COLO668 (cell line): ENCODE measurements around the gene EBF3.

Source experiments
- DNase-seq: peaks from one replicate; lab custom pipeline; 2025; ENCODE audit not compliant: unreplicated experiment; lab: John Stamatoyannopoulos, UW

EBF3 gene

DNA sequence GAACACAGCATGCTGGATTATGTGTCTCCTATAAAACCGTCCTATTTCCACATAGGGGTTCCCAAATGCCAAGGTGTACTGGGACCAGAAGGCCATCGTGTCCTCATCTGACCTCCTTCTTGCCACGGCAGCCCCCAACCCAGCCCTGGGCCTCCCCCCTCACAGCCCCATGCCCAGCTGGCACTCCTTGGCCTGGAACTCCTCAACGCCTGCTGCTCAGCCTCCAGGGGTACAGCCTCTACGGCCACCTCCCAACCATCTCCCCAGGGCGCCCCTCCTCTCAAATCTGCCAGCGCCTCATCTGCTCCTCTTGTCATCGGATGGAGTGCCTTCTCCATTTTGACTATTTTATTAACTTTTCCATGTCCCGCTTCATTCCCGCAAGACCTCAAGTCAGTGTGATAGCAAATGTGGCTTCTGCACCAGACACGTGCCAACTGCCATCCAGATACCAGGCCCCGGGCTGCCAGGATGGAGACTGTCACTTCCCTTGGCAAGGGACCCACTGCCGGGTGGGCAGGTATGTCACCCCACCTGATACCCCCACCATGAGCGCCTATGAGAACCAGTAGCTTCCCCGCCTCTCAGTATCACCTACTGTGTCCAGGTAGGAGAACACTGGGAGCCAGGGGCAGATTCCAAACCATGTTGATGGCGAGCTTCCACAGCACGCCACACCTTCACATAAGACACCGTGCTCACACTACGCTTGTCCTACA, 106.7 kb downstream of the EBF3 start:
- DNase-seq: no peak

DNA sequence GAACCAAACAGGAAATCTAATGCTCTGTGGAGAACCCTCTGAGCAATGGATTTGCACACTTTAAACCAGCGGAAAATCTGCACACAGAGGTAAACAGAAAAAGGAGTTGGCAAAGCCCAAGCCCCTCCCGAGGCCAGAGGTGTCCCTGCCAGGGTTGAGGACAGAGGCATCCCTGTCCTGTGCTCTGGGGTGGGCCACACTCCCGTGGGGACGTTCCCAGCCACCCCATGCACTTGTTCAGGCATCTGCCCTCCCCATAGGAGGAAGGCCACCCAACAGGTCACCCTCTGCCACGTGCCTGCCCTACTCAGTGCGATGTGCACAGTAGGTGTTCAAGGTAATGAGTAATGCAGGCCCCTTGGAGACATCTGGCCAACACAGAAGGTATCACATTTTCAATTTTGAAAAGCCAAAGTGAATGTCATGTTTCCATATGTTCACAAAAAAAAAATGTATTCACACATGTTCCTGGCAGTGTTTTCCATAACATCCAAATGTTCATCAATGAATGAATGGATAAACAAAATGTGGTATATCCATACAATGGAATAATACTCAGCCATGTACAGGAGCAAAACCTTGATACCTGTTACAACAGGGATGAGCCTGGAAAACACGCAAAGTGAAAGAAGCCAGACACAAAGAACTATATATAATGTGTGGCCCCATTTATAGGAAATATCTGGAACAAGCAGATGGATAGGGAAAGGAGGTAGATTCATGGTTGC, 108.1 kb downstream of the EBF3 start:
- DNase-seq: no peak

DNA sequence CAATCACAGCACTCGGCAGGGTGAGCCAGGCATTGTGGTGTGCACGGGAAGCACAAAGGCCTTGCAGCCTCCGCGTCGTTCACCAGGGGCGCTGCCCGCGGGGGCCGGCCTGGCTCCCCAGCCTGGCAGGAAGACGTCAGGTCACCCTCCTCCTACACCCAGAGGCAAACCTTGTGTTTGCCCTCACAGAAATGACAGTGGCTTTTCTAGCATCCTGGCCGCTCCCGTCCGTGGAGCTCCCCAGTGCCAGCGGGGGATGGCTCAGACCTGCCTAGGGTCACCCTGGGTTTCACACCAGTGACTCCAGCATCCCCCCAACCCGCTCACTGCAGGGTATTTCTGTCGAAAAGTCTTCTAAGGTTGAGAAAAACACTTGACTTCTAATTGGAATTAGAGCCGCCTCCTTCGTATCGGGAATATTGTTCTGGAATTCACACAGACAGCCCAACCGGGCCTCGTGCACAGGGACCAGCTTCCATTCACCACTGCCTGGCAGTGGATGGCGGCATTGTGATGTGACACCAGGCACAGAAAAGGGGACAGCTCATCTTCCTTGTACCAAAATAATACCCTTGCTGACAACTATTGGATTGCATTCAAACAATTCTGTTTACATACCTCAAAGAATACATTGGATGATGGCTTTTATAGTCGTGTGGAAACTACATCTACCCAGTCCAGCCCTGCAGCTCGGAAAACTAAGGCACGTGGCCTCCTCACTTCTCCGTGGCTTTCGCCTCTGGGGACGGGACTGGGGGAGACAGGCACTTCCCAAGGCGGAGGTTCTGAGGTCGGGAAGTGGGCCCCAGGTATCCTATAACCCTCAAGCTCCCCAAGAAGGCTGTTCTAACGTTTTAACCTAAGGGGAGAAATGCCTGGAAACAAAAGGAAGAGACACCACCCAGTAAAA, 109.0 kb downstream of the EBF3 start:
- DNase-seq: no peak

DNA sequence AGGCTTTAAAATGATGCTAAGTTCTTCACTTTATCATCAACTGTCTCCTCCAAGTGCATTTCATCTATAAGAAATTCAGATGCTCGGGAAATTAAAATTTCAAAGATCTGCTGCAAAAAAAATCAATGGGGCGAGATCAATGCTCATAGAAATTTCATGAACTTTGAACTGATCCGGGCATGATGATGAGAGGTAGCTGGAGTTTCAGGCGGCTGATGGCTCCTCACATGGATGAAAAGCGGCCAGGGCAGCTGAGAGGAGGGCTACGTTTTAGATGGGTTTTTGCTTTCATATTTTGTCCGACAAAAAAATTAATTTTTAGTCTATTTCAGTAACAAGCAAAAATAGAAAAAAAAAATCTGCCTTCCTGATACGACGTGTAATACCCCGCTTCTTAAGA, 109.9 kb downstream of the EBF3 start:
- no peak for DNase-seq

DNA sequence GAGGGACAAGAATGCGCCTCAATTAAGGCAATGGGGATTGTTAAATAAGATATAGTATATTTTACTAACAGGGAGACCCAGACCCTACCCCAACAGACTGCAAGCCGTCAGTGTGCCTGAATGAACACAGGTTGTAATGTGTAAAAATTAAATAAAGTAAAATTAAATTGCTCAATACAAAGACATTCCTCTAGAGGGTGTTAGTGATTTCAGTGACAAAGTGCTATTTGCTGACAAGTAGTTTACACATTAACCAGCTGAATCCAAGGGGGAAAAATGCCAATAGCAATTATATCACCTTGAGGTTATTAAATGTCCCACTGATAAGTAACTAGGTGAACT, 110.5 kb downstream of the EBF3 start:
- no peak for DNase-seq

DNA sequence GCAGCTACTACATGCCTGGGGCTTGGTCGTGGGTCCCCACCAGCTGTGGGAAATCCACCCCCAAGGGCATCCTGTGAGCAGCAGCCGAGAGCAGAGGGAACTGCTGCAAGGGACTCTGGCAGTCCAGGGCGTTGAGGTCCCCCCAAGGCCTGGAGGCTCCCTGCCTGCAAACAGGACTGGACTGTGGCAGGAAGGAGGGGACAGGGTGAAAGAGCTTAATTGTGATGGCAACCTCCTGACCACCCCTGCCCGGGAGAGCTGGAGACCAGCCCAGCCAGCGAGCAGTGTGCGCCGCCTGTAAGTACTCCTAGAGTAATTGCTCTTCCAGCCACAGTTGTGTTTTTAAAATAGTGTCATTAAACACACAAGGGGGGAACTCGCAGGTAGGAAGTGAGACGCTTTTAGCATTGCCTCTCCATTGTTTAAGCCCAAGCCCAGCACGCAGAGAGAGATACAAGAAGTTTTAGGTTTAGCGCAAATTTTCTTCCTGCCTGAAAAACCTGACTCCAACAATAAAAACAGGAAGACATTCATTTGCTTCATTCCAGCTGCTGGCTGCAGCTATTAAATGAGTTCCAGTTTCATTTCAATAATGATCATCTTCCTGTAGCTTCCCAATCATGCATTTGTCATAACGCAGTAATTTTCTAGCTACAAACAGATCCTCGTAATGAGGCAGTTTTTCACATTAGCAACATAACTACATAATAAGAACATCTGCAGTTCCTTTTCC, 111.1 kb downstream of the EBF3 start:
- DNase-seq: no peak

DNA sequence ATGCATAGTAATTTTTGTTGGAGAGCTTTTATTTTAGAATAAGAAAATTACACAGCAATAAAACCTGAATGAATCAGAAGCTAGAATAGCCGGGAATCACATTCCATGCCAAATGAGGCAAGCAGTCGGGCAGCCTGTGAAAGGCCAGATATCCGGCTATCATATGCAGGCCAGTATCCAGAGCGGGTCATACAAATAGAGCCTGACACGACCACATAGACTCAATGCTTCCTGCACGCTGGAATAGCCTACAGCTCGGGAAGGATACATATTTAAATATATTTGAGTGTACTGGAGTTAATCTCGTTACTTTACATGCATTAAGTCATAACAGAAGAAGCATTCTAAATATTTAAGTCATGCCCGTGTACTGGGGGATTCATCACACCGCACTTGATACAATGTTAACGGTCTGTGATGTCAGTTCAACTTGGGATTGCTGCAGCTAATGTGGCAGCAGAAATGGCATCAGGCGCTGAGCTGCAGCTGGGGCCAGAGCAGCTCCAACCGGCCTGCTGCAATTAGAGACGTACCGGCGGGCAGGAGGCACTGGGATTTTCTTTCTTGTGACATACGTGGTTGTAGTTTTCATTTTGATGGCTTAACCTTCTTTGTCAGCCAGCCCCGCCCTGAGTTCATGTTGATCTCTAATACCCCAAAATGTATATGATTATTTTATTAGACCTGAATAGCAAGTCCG, 112.0 kb downstream of the EBF3 start:
- DNase-seq: no peak

DNA sequence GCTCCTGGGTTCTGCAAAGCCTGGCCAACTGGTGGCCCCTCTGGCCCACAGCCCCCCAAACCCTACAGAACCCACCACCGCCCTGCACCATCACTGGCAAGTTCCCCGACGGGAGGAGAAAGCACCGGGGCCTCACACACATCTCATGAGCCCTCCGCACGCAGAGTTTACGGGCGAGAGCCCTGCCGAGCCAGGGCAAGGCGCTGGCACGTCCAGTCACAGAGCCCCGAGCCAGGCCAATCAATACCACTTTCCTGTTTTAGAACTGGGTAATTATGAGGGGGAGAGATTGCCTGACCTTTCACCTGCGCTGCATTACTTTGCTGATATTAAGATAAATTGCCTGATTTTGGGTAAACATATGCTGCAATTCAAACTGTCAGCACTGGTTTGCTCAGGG, 113.3 kb downstream of the EBF3 start:
- DNase-seq: no peak

DNA sequence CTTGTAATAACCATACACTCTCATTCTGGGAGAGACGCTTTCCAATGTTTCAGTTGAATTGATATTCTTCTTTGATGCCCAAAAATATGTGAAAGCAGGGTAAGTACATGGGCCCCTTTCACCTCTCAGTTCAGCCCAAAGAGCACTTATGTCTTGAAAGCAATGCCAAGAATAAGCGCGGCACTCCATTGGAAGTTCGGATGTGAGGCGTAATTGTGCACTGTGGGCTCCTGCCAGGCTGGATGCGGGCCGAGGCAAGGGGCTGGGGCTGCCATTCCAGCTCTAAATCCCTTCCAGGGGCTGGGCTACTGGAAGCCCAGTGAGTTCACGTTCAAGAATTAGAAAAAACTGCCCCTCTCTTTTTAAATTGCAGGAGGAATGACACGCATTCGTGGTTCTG, 113.8 kb downstream of the EBF3 start:
- no peak for DNase-seq

DNA sequence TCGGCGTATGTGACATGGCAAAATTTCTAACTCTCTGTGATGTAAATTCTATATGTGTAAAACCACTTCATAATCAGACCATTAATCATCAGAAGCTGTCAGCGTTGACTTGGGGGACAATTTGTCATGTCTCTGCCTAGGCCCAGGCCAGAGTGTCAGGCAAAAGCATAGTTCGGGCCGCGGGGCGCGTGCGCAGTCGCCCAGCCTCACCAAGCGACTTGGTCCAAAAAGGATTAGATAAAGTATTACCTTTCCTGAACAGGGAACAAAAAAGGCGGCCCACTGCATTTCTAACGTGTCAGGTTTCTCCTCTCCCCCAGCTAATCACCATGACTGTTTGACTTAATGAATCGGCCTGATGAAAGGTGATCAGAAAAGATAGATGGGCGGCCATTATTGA, 114.2 kb downstream of the EBF3 start:
- no peak for DNase-seq

DNA sequence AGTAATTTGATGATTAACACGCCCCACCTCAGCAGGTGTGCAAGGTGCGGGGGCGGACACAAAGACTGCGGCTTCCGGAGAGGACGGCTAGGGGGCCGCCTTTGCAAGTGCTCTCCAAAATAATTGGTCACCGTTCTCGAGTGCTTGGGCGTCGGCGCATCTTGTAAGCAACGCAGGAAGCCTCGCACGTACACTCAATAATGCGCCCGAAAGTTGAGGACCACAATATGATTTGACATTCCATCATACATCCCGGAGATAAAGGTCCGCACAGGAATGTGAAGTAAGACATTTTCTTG, 114.7 kb downstream of the EBF3 start:
- no peak for DNase-seq

DNA sequence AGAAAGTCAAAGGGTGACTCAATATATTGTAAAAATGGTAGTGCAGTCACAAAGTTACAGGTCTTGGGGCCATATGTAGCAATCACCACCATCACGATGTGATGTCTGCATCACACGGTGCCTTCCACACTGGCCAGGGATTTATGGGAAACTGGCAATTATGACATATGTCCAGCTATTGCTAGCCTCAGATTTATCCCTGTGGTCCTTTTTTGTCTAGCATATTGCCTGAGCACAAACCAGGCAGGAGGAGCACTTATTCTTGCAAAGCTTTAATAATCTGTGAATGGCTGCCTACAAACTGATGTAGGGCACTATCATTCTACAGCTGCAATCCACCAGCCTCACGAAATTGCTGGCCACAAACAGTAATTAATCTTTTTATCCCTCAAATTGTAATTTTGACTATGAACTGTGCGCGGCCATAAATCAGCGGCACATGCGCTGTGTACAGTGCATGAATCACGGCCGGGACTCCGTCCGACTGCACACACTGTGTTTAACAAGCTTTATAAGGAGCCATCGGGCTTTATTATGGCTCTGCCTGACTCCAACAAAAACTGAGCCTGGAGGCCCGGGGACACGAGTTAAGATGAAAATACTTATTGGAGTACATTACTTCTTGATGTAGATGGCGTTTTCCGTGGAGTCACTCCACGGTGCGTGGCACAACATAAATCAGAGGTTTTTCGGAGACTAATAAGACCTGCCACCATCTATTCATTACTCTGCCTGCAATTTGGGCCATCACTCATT, 115.2 kb downstream of the EBF3 start:
- DNase-seq: no peak

DNA sequence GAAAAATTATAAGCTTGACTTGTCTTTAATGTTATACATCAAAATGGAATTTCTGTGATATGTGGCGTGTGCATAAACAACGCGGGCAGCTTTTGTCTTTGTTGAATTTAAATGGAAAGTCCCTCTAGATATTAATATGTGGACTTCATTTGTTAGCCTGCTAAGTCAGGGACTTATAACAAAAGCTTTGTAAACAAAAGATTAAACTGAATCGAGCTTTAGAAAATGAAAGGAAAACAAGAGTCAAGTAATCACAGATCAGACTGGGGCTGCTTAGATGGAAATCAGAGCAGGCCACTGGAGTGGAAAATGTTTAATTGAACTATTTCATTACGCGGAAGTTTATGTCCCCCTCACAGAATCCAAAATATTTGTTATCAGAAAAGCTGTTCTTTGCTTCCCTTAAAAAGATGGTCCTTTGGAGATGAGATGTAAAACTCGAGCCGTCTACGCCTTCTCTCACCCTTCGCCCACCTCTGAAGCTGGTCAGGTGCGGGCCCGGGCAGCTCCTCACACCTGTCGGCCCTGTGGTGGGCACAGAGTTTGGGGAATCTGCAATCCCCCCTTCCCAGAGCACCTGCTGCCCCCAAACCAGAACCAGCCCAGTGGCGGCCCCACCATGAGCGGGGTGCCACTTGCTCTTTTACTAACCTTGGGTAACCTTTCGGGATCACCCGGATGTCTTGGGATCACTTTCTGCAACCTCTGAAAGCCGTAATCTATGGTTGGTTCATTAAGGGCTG, 116.2 kb downstream of the EBF3 start:
- DNase-seq: no peak

DNA sequence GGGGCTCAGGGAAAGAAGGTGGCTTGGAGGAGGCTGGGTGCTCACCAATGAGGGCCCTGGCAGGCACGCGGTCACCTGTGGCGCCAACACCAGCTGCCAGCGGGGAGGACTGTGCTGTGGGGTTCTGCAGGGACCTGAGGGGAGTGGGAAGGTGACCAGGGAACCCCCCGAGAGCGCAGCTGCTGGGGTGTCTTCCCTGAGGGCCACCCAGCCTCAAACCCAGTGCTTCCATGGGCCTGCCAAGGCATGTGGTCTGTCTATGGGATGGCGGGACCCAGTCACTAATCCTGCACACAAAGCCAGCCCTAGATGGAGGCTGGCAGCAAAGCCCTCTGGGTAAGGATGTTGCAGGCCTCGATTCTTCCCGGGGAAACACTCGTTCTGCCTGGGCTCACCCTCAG, 117.1 kb downstream of the EBF3 start:
- DNase-seq: no peak

DNA sequence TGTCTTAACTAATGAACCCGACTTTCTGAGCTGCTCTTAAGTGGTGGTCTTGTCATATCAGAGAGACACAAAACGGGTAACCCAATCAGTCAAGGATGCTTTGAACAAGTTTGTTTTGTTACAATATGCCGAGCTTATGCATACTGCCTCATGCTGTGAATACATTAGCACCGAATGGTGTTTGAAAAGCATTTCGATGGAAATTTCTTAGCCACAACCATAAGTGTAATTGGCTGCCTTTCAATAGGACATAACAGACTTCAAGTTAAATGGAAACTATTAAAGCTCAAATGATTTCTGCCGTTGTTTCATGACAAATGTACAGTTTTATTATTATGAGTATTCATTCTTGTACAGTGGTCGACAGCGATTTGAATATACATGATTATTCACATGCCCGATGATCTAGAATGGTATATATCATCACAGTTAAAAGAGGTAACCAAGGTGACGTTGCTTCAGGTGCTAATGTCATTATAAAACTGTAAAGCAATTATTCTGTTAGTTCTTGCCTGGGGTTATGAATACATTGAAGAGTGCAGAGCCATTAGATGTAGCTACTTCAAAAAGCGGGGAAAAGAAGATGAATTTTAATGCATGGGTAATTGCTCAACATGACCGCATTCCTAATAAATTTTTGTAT, 118.8 kb downstream of the EBF3 start:
- DNase-seq: no peak

DNA sequence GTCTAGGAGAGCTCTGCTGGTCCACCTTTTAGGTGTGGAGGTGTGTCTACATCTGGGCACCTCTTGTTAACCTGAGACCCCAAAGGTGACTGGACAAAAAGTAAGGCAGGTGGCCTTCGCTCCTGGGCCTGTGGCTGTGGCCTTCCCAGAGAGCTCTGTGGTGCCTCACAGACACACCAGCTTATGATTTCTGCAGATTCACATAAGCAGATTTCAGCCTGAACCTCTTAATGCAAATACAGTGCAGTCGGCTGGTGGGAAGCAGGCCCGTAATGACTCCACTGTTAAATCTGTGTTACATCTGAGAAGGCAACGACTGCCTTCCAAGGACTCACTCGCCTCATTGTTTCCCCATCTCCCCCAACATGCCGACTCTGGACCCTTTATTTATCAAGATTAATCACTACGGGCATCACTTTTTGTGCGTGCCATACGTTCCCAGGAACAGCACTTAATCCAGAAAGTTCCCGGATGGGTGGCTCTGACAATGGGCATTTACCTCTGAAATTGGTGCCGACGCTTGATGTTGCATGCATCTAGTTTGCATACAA, 119.8 kb downstream of the EBF3 start:
- DNase-seq: no peak

DNA sequence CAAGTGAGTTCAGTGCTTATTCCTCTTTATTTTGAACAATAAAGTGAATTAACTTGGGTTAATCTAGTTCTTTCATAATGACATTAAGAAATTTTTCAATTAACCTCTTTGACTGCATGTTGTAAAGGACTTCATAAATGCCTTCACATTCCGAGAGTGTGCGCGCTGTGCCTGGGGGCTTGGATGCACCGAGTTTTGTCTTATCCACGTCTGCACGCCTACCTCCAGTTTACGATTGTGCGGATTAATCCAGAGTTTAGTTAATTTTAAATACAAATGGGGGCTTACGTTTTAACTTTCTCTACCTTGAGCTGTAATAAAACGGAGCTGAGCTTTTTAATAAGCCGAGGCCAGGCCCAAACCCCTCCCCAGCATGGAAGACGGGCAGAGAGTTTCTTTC, 120.4 kb downstream of the EBF3 start:
- DNase-seq: no peak

DNA sequence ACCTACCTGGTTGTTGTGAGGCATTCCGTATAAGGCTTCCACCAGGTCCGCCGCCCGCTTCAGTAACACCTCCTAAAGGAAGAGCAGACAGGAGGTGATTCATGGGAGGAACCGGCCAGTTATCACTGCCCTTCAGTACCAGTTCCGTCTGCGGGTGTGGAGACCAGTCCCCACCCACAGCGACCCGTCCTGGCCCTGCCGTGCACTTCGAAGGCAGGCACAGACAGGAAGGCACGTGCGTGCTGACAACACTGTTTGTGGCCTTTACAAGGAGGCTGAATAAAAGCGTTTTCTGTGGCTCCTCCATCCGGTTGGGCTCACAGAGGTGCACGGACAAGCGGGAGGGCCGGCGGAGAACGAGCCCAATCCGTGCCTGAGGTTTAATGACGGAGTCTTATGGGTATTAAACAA, 120.9 kb downstream of the EBF3 start:
- DNase-seq: no peak

DNA sequence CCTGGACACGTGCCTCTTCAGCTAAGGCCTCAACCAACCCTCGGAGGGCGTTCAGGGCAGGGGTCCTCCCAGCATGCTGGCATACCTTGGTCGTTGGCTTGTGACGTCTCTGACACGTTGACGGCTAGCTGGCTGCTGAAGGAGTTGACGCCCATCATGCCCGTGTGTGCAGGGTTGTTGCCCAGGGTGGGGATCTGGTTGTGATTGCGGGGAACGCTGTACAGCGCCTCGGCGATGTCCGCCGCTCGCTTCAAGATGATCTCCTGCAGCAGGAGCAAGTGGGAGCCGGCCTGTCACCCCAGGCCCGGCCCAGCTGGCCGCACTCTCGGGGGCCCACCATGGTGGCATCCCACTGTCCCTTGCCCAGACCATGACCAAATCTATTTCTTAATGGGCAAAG, 122.0 kb downstream of the EBF3 start:
- no peak for DNase-seq
